Neuron (in vitro differentiated cells): ENCODE measurements around the gene ACTC1.

Source experiments
- H2AFZ ChIP-seq: one replicate; pipeline ENCODE4 v1.6.1; 2013; ENCODE audit warnings: low read depth, mild to moderate bottlenecking, inconsistent platforms, low read length, moderate library complexity
- H3K27me3 ChIP-seq: one replicate; pipeline ENCODE4 v1.6.1; 2013; ENCODE audit warnings: low read length; ENCODE audit not compliant: insufficient read depth
- H3K36me3 ChIP-seq: one replicate; pipeline ENCODE4 v1.6.1; 2013; ENCODE audit warnings: low read length; ENCODE audit not compliant: insufficient read depth
- H3K4me1 ChIP-seq: one replicate; pipeline ENCODE4 v1.6.1; 2013; ENCODE audit warnings: low read length; ENCODE audit not compliant: insufficient read depth
- H3K4me3 ChIP-seq: 2 replicates; pipeline ENCODE4 v1.5.1; 2013; ENCODE audit warnings: mild to moderate bottlenecking, low read length, moderate library complexity
- H3K9me3 ChIP-seq: one replicate; pipeline ENCODE4 v1.6.1; 2013; ENCODE audit warnings: low read length

Gene ACTC1

GRCh38 chr15:34793071-34793470 is 2.3 kb downstream of the ACTC1 start:
- Histone ChIP-seq H3K36me3 (no peaks in the 10 kb centered on the region), H3K4me3 (no peak overlapping the region), H3K4me1 (peaks cover 3% of the 10 kb centered on the region), H2AFZ (no peak overlapping the region), H3K9me3 (no peaks in the 10 kb centered on the region), H3K27me3 (peaks cover 36% of the 10 kb centered on the region)

GRCh38 chr15:34791701-34792100 is 3.6 kb downstream of the ACTC1 start:
- H3K4me3 ChIP-seq: no peak overlapping the region
- H3K9me3 ChIP-seq: no peaks in the 10 kb centered on the region
- H3K27me3 ChIP-seq: peaks cover 26% of the 10 kb centered on the region
- H2AFZ ChIP-seq: no peak overlapping the region
- H3K4me1 ChIP-seq: peaks cover 3% of the 10 kb centered on the region
- no peaks in the 10 kb centered on the region for H3K36me3 ChIP-seq

GRCh38 chr15:34790121-34790520 is 5.2 kb downstream of the ACTC1 start:
- Histone ChIP-seq H3K36me3 (no peaks in the 10 kb centered on the region), H3K4me1 (peaks cover 4% of the 10 kb centered on the region), H3K4me3 (no peak overlapping the region), H3K27me3 (peaks cover 17% of the 10 kb centered on the region), H3K9me3 (no peaks in the 10 kb centered on the region), H2AFZ (no peak overlapping the region)

- Histone ChIP-seq H3K4me3 (no peak overlapping the region), H3K36me3 (no peaks in the 10 kb centered on the region), H3K4me1 (peaks cover 4% of the 10 kb centered on the region), H2AFZ (no peak overlapping the region), H3K27me3 (peaks cover 9% of the 10 kb centered on the region), H3K9me3 (no peaks in the 10 kb centered on the region)
Measured at GRCh38 chr15:34789326-34789725, 6.0 kb downstream of the ACTC1 start.

GRCh38 chr15:34786206-34786605 is 9.1 kb downstream of the ACTC1 start:
- H2AFZ ChIP-seq: no peak overlapping the region
- H3K9me3 ChIP-seq: no peaks in the 10 kb centered on the region
- peaks cover 3% of the 10 kb centered on the region for H3K27me3 ChIP-seq
- H3K4me3 ChIP-seq: no peak overlapping the region
- H3K4me1 ChIP-seq: peaks cover 4% of the 10 kb centered on the region
- no peaks in the 10 kb centered on the region for H3K36me3 ChIP-seq

GRCh38 chr15:34783991-34784390 is 11.4 kb downstream of the ACTC1 start:
- peaks cover 3% of the 10 kb centered on the region for H3K27me3 ChIP-seq
- H3K36me3 ChIP-seq: no peaks in the 10 kb centered on the region
- no peak overlapping the region for H3K4me3 ChIP-seq
- H3K4me1 ChIP-seq: peaks cover 4% of the 10 kb centered on the region
- no peaks in the 10 kb centered on the region for H3K9me3 ChIP-seq
- no peak overlapping the region for H2AFZ ChIP-seq

- H3K4me3 ChIP-seq: no peak overlapping the region
- H3K9me3 ChIP-seq: no peaks in the 10 kb centered on the region
Measured at GRCh38 chr15:34783431-34783830, 11.9 kb downstream of the ACTC1 start.

GRCh38 chr15:34782901-34783300 is 12.4 kb downstream of the ACTC1 start:
- H3K4me3 ChIP-seq: no peak overlapping the region
- no peaks in the 10 kb centered on the region for H3K36me3 ChIP-seq
- H2AFZ ChIP-seq: no peak overlapping the region
- no peaks in the 10 kb centered on the region for H3K9me3 ChIP-seq
- H3K4me1 ChIP-seq: peaks cover 4% of the 10 kb centered on the region
- H3K27me3 ChIP-seq: peaks cover 3% of the 10 kb centered on the region

More at GRCh38 chr15:34783431-34783830, 11.9 kb downstream of the ACTC1 start:
- H3K36me3 ChIP-seq: no peaks in the 10 kb centered on the region
- H2AFZ ChIP-seq: no peak overlapping the region
- peaks cover 4% of the 10 kb centered on the region for H3K4me1 ChIP-seq
- H3K27me3 ChIP-seq: peaks cover 3% of the 10 kb centered on the region

GRCh38 chr15:34780725-34781124 is 14.6 kb downstream of the ACTC1 start:
- Histone ChIP-seq H2AFZ (no peak overlapping the region), H3K9me3 (no peaks in the 10 kb centered on the region), H3K4me3 (no peak overlapping the region), H3K27me3 (no peaks in the 10 kb centered on the region), H3K36me3 (no peaks in the 10 kb centered on the region), H3K4me1 (no peaks in the 10 kb centered on the region)

- Histone ChIP-seq H3K27me3 (peaks cover 8% of the 10 kb centered on the region), H3K4me1 (no peaks in the 10 kb centered on the region), H3K4me3 (no peak overlapping the region), H3K9me3 (no peaks in the 10 kb centered on the region), H3K36me3 (no peaks in the 10 kb centered on the region), H2AFZ (no peak overlapping the region)
Measured at GRCh38 chr15:34776606-34777105, 18.7 kb downstream of the ACTC1 start.

- H3K9me3 ChIP-seq: no peaks in the 10 kb centered on the region
- H3K27me3 ChIP-seq: peaks cover 12% of the 10 kb centered on the region
- no peaks in the 10 kb centered on the region for H3K36me3 ChIP-seq
- peaks cover 8% of the 10 kb centered on the region for H3K4me1 ChIP-seq
- no peak overlapping the region for H2AFZ ChIP-seq
- H3K4me3 ChIP-seq: no peak overlapping the region
Measured at GRCh38 chr15:34773917-34774316, 21.4 kb downstream of the ACTC1 start.

- no peaks in the 10 kb centered on the region for H3K9me3 ChIP-seq
- peaks cover 13% of the 10 kb centered on the region for H3K4me1 ChIP-seq
- H2AFZ ChIP-seq: no peak overlapping the region
- H3K27me3 ChIP-seq: peaks cover 12% of the 10 kb centered on the region
- no peaks in the 10 kb centered on the region for H3K36me3 ChIP-seq
- H3K4me3 ChIP-seq: no peak overlapping the region
Measured at GRCh38 chr15:34773013-34773412, 22.3 kb downstream of the ACTC1 start.

- peaks cover 12% of the 10 kb centered on the region for H3K27me3 ChIP-seq
- H3K4me1 ChIP-seq: peaks cover 14% of the 10 kb centered on the region
- H2AFZ ChIP-seq: no peak overlapping the region
- H3K4me3 ChIP-seq: no peak overlapping the region
- H3K9me3 ChIP-seq: no peaks in the 10 kb centered on the region
- H3K36me3 ChIP-seq: no peaks in the 10 kb centered on the region
Measured at GRCh38 chr15:34772312-34772711, 23.0 kb downstream of the ACTC1 start.

- no peaks in the 10 kb centered on the region for H3K36me3 ChIP-seq
- H2AFZ ChIP-seq: no peak overlapping the region
- peaks cover 9% of the 10 kb centered on the region for H3K27me3 ChIP-seq
- H3K4me3 ChIP-seq: no peak overlapping the region
- no peaks in the 10 kb centered on the region for H3K9me3 ChIP-seq
- peaks cover 14% of the 10 kb centered on the region for H3K4me1 ChIP-seq
Measured at GRCh38 chr15:34769711-34770110, 25.6 kb downstream of the ACTC1 start.
